GM12891 (cell line): ENCODE data around the gene PALM.

ENCODE experiments used
- POLR2A ChIP-seq: IDR thresholded peaks from 2 replicates; pipeline ENCODE4 v1.6.1; 2011; ENCODE audit warnings: low read depth, low read length, control low read depth
- POLR2AphosphoS5 ChIP-seq: IDR thresholded peaks from 2 replicates; pipeline ENCODE4 v1.6.1; 2011; ENCODE audit warnings: low read depth, low read length, control low read depth
- POU2F2 ChIP-seq: IDR thresholded peaks from 2 replicates; pipeline ENCODE4 v1.6.1; 2011; ENCODE audit warnings: low read depth, mild to moderate bottlenecking, control low read depth, low read length, moderate library complexity
- SPI1 ChIP-seq: IDR thresholded peaks from 2 replicates; pipeline ENCODE4 v1.6.1; 2011; ENCODE audit warnings: low read depth, low read length, control low read depth
- TAF1 ChIP-seq: IDR thresholded peaks from 2 replicates; pipeline ENCODE4 v1.6.1; 2011; ENCODE audit warnings: low read depth, low read length, control low read depth

GRCh38 chr19:709965-710571, 1.3 kb downstream of the PALM start:
- no peak for TF ChIP-seq TAF1
- no peak for TF ChIP-seq POLR2A
- TF ChIP-seq POLR2AphosphoS5, result no peak
- TF ChIP-seq POU2F2, result no peak
- TF ChIP-seq SPI1, result no peak
